C4-2B (cell line): ENCODE measurements around the gene CA7.

Source experiments
- CTCF ChIP-seq: fragments of 450-650 bp; conservative IDR thresholded peaks from 2 replicates; pipeline ENCODE4 v1.5.1; 2017; ENCODE audit warnings: mild to moderate bottlenecking
- ZFX ChIP-seq: fragments of 450-650 bp; IDR thresholded peaks from 2 replicates; pipeline ENCODE4 v1.6.1; 2017

GRCh38 chr16:66882702-66883101, 38.5 kb downstream of the CA7 start:
- TF ChIP-seq CTCF (no peak), ZFX (no peak)
